SK-N-SH (cell line): ENCODE measurements around the gene ERGIC1. TPM values are rescaled to one million over a fixed set of nuclear protein-coding genes. Genes with fewer than 3 reads are reported as not detected.

Source experiments
- CTCF ChIA-PET: fragments of 300-600, 350-600 bp; formaldehyde crosslinking; extraction: SDS; loops from one replicate; lab custom pipeline; 2021; lab: Yijun Ruan, JAX
- POLR2A ChIA-PET: fragments of 350-600 bp; sonication (Branson Sonifier 250); formaldehyde crosslinking; extraction: SDS; loops from one replicate; lab custom pipeline; 2020; ENCODE audit warnings: antibody characterized with exemption, inconsistent platforms; lab: Yijun Ruan, JAX
- DNase-seq: peaks from one replicate; pipeline ENCODE4 v3.0.0; 2012
- H2AFZ ChIP-seq: fragments of 200-600 bp; sonication (generic); 2 replicates; pipeline ENCODE4 v1.8.1; 2016; ENCODE audit warnings: antibody characterized with exemption, mild to moderate bottlenecking, low read depth
- H3F3A ChIP-seq: fragments of 200-600 bp; sonication (generic); replicated peaks from 2 replicates; pipeline ENCODE3; 2016; ENCODE audit warnings: antibody characterized with exemption, mild to moderate bottlenecking; ENCODE audit not compliant: insufficient read depth
- H3K27ac ChIP-seq, 2 experiments: fragments of 200-500 bp in 1 of 2; fragments of 200-600 bp in 1 of 2; sonication (Bioruptor generic) in 1 of 2; sonication (generic), shearing (Covaris generic) in 1 of 2; 2 replicates each; pipeline versions ENCODE4 v1.5.1 to v1.6.1; 2014 to 2016; ENCODE audit warnings: low read depth in 2 of 2, inconsistent platforms in 1 of 2, low read length in 1 of 2, mild to moderate bottlenecking in 1 of 2, mixed read lengths in 1 of 2
- H3K27me3 ChIP-seq: fragments of 200-600 bp; sonication (generic), shearing (Covaris generic); 2 replicates; pipeline ENCODE4 v1.6.1; 2016; ENCODE audit warnings: mixed run types; ENCODE audit not compliant: insufficient read depth
- H3K36me3 ChIP-seq, 2 experiments: fragments of 200-500 bp in 1 of 2; fragments of 200-600 bp in 1 of 2; sonication (Bioruptor generic) in 1 of 2; sonication (generic) in 1 of 2; replicated peaks in 1 of 2; 2 replicates each; pipeline versions ENCODE3 to v1.5.1; 2014 to 2016; ENCODE audit warnings: low read length in 1 of 2, mild to moderate bottlenecking in 1 of 2; ENCODE audit not compliant: insufficient read depth in 2 of 2, control insufficient read depth in 1 of 2
- H3K4me1 ChIP-seq, 2 experiments: fragments of 200-500 bp in 1 of 2; fragments of 200-600 bp in 1 of 2; sonication (Bioruptor generic) in 1 of 2; sonication (generic), shearing (Covaris generic) in 1 of 2; 2 replicates each; pipeline versions ENCODE4 v1.5.1 to v1.6.1; 2014 to 2016; ENCODE audit warnings: low read depth in 1 of 2, low read length in 1 of 2, mixed run types in 1 of 2; ENCODE audit not compliant: insufficient read depth in 2 of 2, control insufficient read depth in 1 of 2
- H3K4me2 ChIP-seq: fragments of 200-600 bp; sonication (generic), shearing (Covaris generic); 2 replicates; pipeline ENCODE4 v1.6.1; 2017; ENCODE audit warnings: mixed run types
- H3K4me3 ChIP-seq, 2 experiments: fragments of 200-500 bp in 1 of 2; fragments of 200-600 bp in 1 of 2; sonication (Bioruptor generic) in 1 of 2; sonication (generic), shearing (Covaris generic) in 1 of 2; 2 replicates each; pipeline versions ENCODE4 v1.5.1 to v1.8.1; 2014 to 2016; ENCODE audit warnings: low read depth in 2 of 2, inconsistent platforms in 1 of 2, low read length in 1 of 2, mild to moderate bottlenecking in 1 of 2, mixed read lengths in 1 of 2, moderate library complexity in 1 of 2
- H3K79me2 ChIP-seq: fragments of 200-600 bp; sonication (generic); 2 replicates; pipeline ENCODE4 v1.8.1; 2017; ENCODE audit warnings: mild to moderate bottlenecking; ENCODE audit not compliant: insufficient read depth
- H3K9ac ChIP-seq: fragments of 200-600 bp; sonication (generic); 2 replicates; pipeline ENCODE4 v1.6.1; 2017; ENCODE audit warnings: mixed run types
- H3K9me2 ChIP-seq: fragments of 200-600 bp; sonication (generic); 2 replicates; pipeline ENCODE4 v1.6.1; 2017; ENCODE audit warnings: mixed run types
- H3K9me3 ChIP-seq: fragments of 200-600 bp; sonication (generic); 2 replicates; pipeline ENCODE4 v1.6.1; 2017; ENCODE audit warnings: mixed run types, mild to moderate bottlenecking, moderate library complexity
- H4K20me1 ChIP-seq: fragments of 200-600 bp; sonication (generic); 2 replicates; pipeline ENCODE4 v1.6.1; 2017; ENCODE audit warnings: mild to moderate bottlenecking, mixed run types; ENCODE audit not compliant: insufficient read depth
- CTCF ChIP-seq: fragments of 200-600 bp; sonication (generic); IDR thresholded peaks from 2 replicates; pipeline ENCODE4 v1.6.1; 2017; ENCODE audit warnings: antibody characterized with exemption, mild to moderate bottlenecking, moderate library complexity
- ELF1 ChIP-seq: IDR thresholded peaks from 2 replicates; pipeline ENCODE4 v1.4.0; 2012
- EP300 ChIP-seq, 2 experiments: IDR thresholded peaks; 2 replicates each; pipeline versions ENCODE4 v1.4.0 to v1.6.1; 2012; ENCODE audit warnings: borderline replicate concordance in 1 of 2, low read depth in 1 of 2, low read length in 1 of 2
- EZH2phosphoT487 ChIP-seq: fragments of 200-600 bp; sonication (generic); IDR thresholded peaks from 2 replicates; pipeline ENCODE4 v1.6.1; 2017; ENCODE audit warnings: low read depth, mixed run types, mild to moderate bottlenecking, antibody characterized with exemption, moderate library complexity, borderline replicate concordance
- FOSL2 ChIP-seq: IDR thresholded peaks from 2 replicates; pipeline ENCODE4 v1.4.0; 2012; ENCODE audit warnings: low read depth, mild to moderate bottlenecking, moderate library complexity, borderline replicate concordance
- FOXJ3 ChIP-seq: sonication (generic); formaldehyde crosslinking; IDR thresholded peaks from 2 replicates; pipeline ENCODE4 v1.5.1; 2020; ENCODE audit warnings: mild to moderate bottlenecking, missing genetic modification reagents
- GABPA ChIP-seq: IDR thresholded peaks from 2 replicates; pipeline ENCODE4 v1.4.0; 2012; ENCODE audit warnings: low read depth, mild to moderate bottlenecking
- IRF3 ChIP-seq: fragments of 150-350 bp; IDR thresholded peaks from 2 replicates; pipeline ENCODE4 v1.6.1; 2016; ENCODE audit warnings: mild to moderate bottlenecking, low read depth, low read length
- JUND ChIP-seq: IDR thresholded peaks from 2 replicates; pipeline ENCODE4 v1.4.0; 2012
- MXI1 ChIP-seq: IDR thresholded peaks from 2 replicates; pipeline ENCODE4 v1.6.1; 2012; ENCODE audit warnings: mild to moderate bottlenecking, low read depth, low read length, improper control_type of control experiment
- NFIC ChIP-seq: IDR thresholded peaks from 2 replicates; pipeline ENCODE4 v1.4.0; 2012; ENCODE audit warnings: borderline replicate concordance
- RFX5 ChIP-seq: IDR thresholded peaks from 2 replicates; pipeline ENCODE4 v1.6.1; 2012; ENCODE audit warnings: mild to moderate bottlenecking, improper control_type of control experiment, low read length
- RXRA ChIP-seq: IDR thresholded peaks from 2 replicates; pipeline ENCODE4 v1.4.0; 2012; ENCODE audit warnings: low read depth, mild to moderate bottlenecking, borderline replicate concordance
- SIN3A ChIP-seq: IDR thresholded peaks from 2 replicates; pipeline ENCODE4 v1.6.1; 2012; ENCODE audit warnings: low read depth, mild to moderate bottlenecking, low read length, moderate library complexity, borderline replicate concordance
- YY1 ChIP-seq: IDR thresholded peaks from 2 replicates; pipeline ENCODE4 v1.4.0; 2012; ENCODE audit warnings: low read depth, mild to moderate bottlenecking
- WGBS: methylation state at CpG from one replicate; pipeline ENCODE4 v1.1.6; 2017; ENCODE audit warnings: low lambda C conversion rate; 5-methylcytosine and 5-hydroxymethylcytosine counted together
- polyA plus RNA-seq, 3 experiments: library from polyadenylated mRNA; depleted of rRNA; stranded (reverse); fragments of >200 nt; gene quantifications; 2 replicates each; pipeline ENCODE4 v1.2.3, GENCODE V29; 2012
- TF ChIP-seq, protein P1 (sequence below): IDR thresholded peaks from 2 replicates; pipeline ENCODE4 v1.6.1; 2012; ENCODE audit warnings: mild to moderate bottlenecking, low read depth, low read length, moderate library complexity

ERGIC1 gene
- polyA plus RNA-seq, 1 of the 3 experiments (the other 2 are of a cell fraction), result 101 TPM

DNA sequence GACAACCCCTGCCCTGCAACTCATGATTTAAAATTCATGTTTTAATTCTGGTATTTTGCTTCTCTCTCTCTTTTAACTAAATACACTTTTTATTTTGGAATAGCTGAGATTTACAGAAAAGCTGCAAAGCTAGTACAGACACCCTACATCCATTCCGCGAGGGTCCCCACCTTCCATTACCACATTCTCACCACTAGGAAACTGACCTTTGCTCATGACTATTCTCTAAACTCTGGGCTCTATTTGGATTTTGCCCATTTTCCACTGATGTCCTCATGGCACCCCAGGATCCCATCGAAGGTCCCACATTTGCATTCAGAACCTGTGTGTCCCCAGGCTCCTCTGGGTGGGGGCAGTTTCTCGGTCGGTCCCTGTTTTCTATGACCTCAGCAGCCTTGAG, 11.5 kb downstream of the ERGIC1 start:
- no peaks in the 10 kb centered on the region for H3K9me3 ChIP-seq
- no peak overlapping the region for H3K9ac ChIP-seq
- H3F3A ChIP-seq, result no peaks in the 10 kb centered on the region
- H3K4me1 ChIP-seq, result peaks cover 0 to 8% of the 10 kb centered on the region in 2 experiments; a peak in 1 of 4 replicates
- H4K20me1 ChIP-seq, result peaks cover 6% of the 10 kb centered on the region; the same call in 1 of the 2 replicates
- ChIA-PET POLR2A (no interaction called here), CTCF (interaction anchor here (0.8 kb wide), 1 partner anchor 9 kb away, joined by 3 read pairs; no protein-coding TSS in a partner anchor)
- TF ChIP-seq SIN3A (no peak), CTCF (0 out of 2 replicates have a peak, but pooled peaks have one; percentile 14)
- WGBS, result over 99% methylated on average over 5 of the region's 5 CpGs
- H3K4me3 ChIP-seq, result no peak overlapping the region
- H3K27ac ChIP-seq, result no peak overlapping the region
- no peak overlapping the region for H2AFZ ChIP-seq
- no peaks in the 10 kb centered on the region for H3K9me2 ChIP-seq
- peaks cover 80% of the 10 kb centered on the region for H3K79me2 ChIP-seq
- no peak for DNase-seq
- H3K36me3 ChIP-seq, result peaks cover 3 to 13% of the 10 kb centered on the region in 2 experiments
- H3K4me2 ChIP-seq, result no peak overlapping the region
- no peaks in the 10 kb centered on the region for H3K27me3 ChIP-seq

GRCh38 chr5:172846249-172846648, 12.2 kb downstream of the ERGIC1 start:
- Histone ChIP-seq H3K27ac (no peak overlapping the region), H2AFZ (no peak overlapping the region), H3K9me2 (no peaks in the 10 kb centered on the region), H3K27me3 (no peaks in the 10 kb centered on the region), H3K9me3 (no peaks in the 10 kb centered on the region), H3K4me3 (no peak overlapping the region), H3F3A (no peaks in the 10 kb centered on the region), H3K4me1 (peaks cover 0 to 8% of the 10 kb centered on the region in 2 experiments; a peak in 1 of 4 replicates), H3K36me3 (peaks cover 3 to 7% of the 10 kb centered on the region in 2 experiments), H3K9ac (no peak overlapping the region), H4K20me1 (peaks cover 6% of the 10 kb centered on the region; the same call in 1 of the 2 replicates), H3K4me2 (no peak overlapping the region), H3K79me2 (peaks cover 84% of the 10 kb centered on the region)
- 91% methylated on average over 5 of the region's 5 CpGs for WGBS
- POLR2A ChIA-PET, result no interaction called here
- no peak for TF ChIP-seq ELF1
- TF ChIP-seq EP300 (IDR thresholded peaks at IDR 0.05; ENCODE audit: borderline replicate concordance in 1 of 2, low read depth in 1 of 2, low read length in 1 of 2), result no peak
- no peak for TF ChIP-seq EZH2phosphoT487
- no peak for TF ChIP-seq GABPA
- TF ChIP-seq FOXJ3, result no peak
- TF ChIP-seq RXRA, result no peak
- TF ChIP-seq JUND, result no peak
- TF ChIP-seq MXI1, result no peak
- no peak for TF ChIP-seq NFIC
- no peak for TF ChIP-seq YY1
- TF ChIP-seq, protein P1, sequence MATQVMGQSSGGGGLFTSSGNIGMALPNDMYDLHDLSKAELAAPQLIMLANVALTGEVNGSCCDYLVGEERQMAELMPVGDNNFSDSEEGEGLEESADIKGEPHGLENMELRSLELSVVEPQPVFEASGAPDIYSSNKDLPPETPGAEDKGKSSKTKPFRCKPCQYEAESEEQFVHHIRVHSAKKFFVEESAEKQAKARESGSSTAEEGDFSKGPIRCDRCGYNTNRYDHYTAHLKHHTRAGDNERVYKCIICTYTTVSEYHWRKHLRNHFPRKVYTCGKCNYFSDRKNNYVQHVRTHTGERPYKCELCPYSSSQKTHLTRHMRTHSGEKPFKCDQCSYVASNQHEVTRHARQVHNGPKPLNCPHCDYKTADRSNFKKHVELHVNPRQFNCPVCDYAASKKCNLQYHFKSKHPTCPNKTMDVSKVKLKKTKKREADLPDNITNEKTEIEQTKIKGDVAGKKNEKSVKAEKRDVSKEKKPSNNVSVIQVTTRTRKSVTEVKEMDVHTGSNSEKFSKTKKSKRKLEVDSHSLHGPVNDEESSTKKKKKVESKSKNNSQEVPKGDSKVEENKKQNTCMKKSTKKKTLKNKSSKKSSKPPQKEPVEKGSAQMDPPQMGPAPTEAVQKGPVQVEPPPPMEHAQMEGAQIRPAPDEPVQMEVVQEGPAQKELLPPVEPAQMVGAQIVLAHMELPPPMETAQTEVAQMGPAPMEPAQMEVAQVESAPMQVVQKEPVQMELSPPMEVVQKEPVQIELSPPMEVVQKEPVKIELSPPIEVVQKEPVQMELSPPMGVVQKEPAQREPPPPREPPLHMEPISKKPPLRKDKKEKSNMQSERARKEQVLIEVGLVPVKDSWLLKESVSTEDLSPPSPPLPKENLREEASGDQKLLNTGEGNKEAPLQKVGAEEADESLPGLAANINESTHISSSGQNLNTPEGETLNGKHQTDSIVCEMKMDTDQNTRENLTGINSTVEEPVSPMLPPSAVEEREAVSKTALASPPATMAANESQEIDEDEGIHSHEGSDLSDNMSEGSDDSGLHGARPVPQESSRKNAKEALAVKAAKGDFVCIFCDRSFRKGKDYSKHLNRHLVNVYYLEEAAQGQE, result no peak
- no peak for TF ChIP-seq FOSL2
- TF ChIP-seq RFX5, result no peak
- TF ChIP-seq IRF3, result no peak
- CTCF ChIA-PET, result no interaction called here
- no peak for DNase-seq
